ENCODE data around the gene NLGN4X. TPM values are rescaled to one million over a fixed set of nuclear protein-coding genes. Genes with fewer than 3 reads are reported as not detected.

The NLGN4X gene
- total RNA-seq, 1 experiment from 2014 or later, result not detected

- H3K4me1 ChIP-seq (ENCODE audit: control insufficient read depth, insufficient read depth, low read length), result no peaks in the 10 kb centered on the region
- DNase-seq (ENCODE audit: low read depth, low spot score) (no peak), ATAC-seq (no peak)
- TF ChIP-seq REST (IDR thresholded peaks at IDR 0.05; ENCODE audit: insufficient read depth in 1 of 2, low read depth in 2 of 2, low read length in 1 of 2), result no peak
- no peak for TF ChIP-seq CTCF (IDR thresholded peaks at IDR 0.05)
- no peak for TF ChIP-seq TCF7L2 (IDR thresholded peaks at IDR 0.05; ENCODE audit: low read depth, low read length)
- TF ChIP-seq POLR2AphosphoS5 (IDR thresholded peaks at IDR 0.05; ENCODE audit: low read depth, low read length), result no peak
- no peak for TF ChIP-seq SIN3A (IDR thresholded peaks at IDR 0.05; ENCODE audit: borderline replicate concordance, insufficient read depth, low read depth, low read length)
- ChIA-PET POLR2A (no interaction called here), CTCF (no interaction called here)
- H3K27ac ChIP-seq (ENCODE audit: low read length), result no peak overlapping the region
- H3K27me3 ChIP-seq (ENCODE audit: control insufficient read depth, insufficient read depth, low read length), result no peaks in the 10 kb centered on the region
- no peaks in the 10 kb centered on the region for H3K36me3 ChIP-seq (ENCODE audit: control insufficient read depth, insufficient read depth, low read length)
- in situ Hi-C loops (cut with HindIII; ENCODE audit: low pct_unique_long_range_greater_than_20kb, low sequenced_read_pairs) (no loop called here), intact Hi-C loops (cut with micrococcal nuclease; ENCODE audit: unreplicated experiment) (no loop called here)
- H3K4me3 ChIP-seq (ENCODE audit: low read depth in 2 of 2, low read length in 2 of 2), result no peak overlapping the region
- BruUV-seq (replicated peaks), result no TSS peak
- no peaks in the 10 kb centered on the region for H3K9me3 ChIP-seq (ENCODE audit: control insufficient read depth, insufficient read depth, low read depth, low read length)
Measured at GRCh38 chrX:6071731-6072130, 156.9 kb downstream of the NLGN4X start.

- ATAC-seq, result no peak
- in situ Hi-C loops (cut with HindIII; ENCODE audit: low pct_unique_long_range_greater_than_20kb, low sequenced_read_pairs) (no loop called here), intact Hi-C loops (cut with micrococcal nuclease; ENCODE audit: unreplicated experiment) (no loop called here)
- ChIA-PET POLR2A (no interaction called here), CTCF (no interaction called here)
- H3K27me3 ChIP-seq (ENCODE audit: control insufficient read depth, insufficient read depth, low read length), result no peaks in the 10 kb centered on the region
- no TSS peak for BruUV-seq (replicated peaks)
- no peak overlapping the region for H3K4me3 ChIP-seq (ENCODE audit: low read depth in 2 of 2, low read length in 2 of 2)
- DNase-seq (ENCODE audit: low read depth, low spot score), result no peak
- H3K36me3 ChIP-seq (ENCODE audit: control insufficient read depth, insufficient read depth, low read length), result no peaks in the 10 kb centered on the region
- TF ChIP-seq SIN3A (IDR thresholded peaks at IDR 0.05; ENCODE audit: borderline replicate concordance, insufficient read depth, low read depth, low read length), result no peak
- TF ChIP-seq REST (IDR thresholded peaks at IDR 0.05; ENCODE audit: insufficient read depth in 1 of 2, low read depth in 2 of 2, low read length in 1 of 2), result no peak
- no peak for TF ChIP-seq TCF7L2 (IDR thresholded peaks at IDR 0.05; ENCODE audit: low read depth, low read length)
- TF ChIP-seq POLR2AphosphoS5 (IDR thresholded peaks at IDR 0.05; ENCODE audit: low read depth, low read length), result no peak
- TF ChIP-seq CTCF (IDR thresholded peaks at IDR 0.05), result no peak
- no peaks in the 10 kb centered on the region for H3K9me3 ChIP-seq (ENCODE audit: control insufficient read depth, insufficient read depth, low read depth, low read length)
- no peak overlapping the region for H3K27ac ChIP-seq (ENCODE audit: low read length)
- no peaks in the 10 kb centered on the region for H3K4me1 ChIP-seq (ENCODE audit: control insufficient read depth, insufficient read depth, low read length)
Measured at GRCh38 chrX:6067600-6067999, 161.1 kb downstream of the NLGN4X start.
